Measurements from ENCODE around the gene BEX4.
"Not testable (repeated sequence)": the region's sequence is repeated elsewhere in the genome, so short reads cannot be mapped to it uniquely, and the experiment has no call there.

Gene BEX4

GRCh38 chrX:103187953-103188475 is 26.9 kb upstream of the BEX4 start:
- peak; percentile 5 for DNase-seq (ENCODE audit: low read depth)
- H3K4me3 ChIP-seq (ENCODE audit: low read depth, low read length), result no peak overlapping the region
- TF ChIP-seq CTCF (conservative IDR thresholded peaks at IDR 0.05; ENCODE audit: low read depth, low read length), result no peak

GRCh38 chrX:103197721-103198306 is 17.1 kb upstream of the BEX4 start:
- no peak for DNase-seq (ENCODE audit: low read depth)
- no peak for TF ChIP-seq CTCF (conservative IDR thresholded peaks at IDR 0.05; ENCODE audit: low read depth, low read length)
- H3K4me3 ChIP-seq (ENCODE audit: low read depth, low read length), result no peak overlapping the region

- not testable (repeated sequence) for DNase-seq (ENCODE audit: low read depth); H3K4me3 ChIP-seq (ENCODE audit: low read depth, low read length)
Measured at GRCh38 chrX:103198668-103199067, 16.2 kb upstream of the BEX4 start.

- no peak for TF ChIP-seq CTCF (conservative IDR thresholded peaks at IDR 0.05; ENCODE audit: low read depth, low read length)
- DNase-seq (ENCODE audit: low read depth), result no peak
- no peak overlapping the region for H3K4me3 ChIP-seq (ENCODE audit: low read depth, low read length)
Measured at GRCh38 chrX:103201041-103201440, 13.9 kb upstream of the BEX4 start.

- DNase-seq (ENCODE audit: low read depth), result no peak
- no peak for TF ChIP-seq CTCF (conservative IDR thresholded peaks at IDR 0.05; ENCODE audit: low read depth, low read length)
- H3K4me3 ChIP-seq (ENCODE audit: low read depth, low read length), result no peak overlapping the region
Measured at GRCh38 chrX:103210056-103210455, 4.9 kb upstream of the BEX4 start.

- H3K4me3 ChIP-seq (ENCODE audit: low read depth, low read length), result no peak overlapping the region
- DNase-seq (ENCODE audit: low read depth), result peak; percentile 65
- TF ChIP-seq CTCF (conservative IDR thresholded peaks at IDR 0.05; ENCODE audit: low read depth, low read length), result peak; percentile 65
Measured at GRCh38 chrX:103211012-103211715, 3.7 kb upstream of the BEX4 start.

- DNase-seq (ENCODE audit: low read depth), result no peak
- no peak for TF ChIP-seq CTCF (conservative IDR thresholded peaks at IDR 0.05; ENCODE audit: low read depth, low read length)
- H3K4me3 ChIP-seq (ENCODE audit: low read depth, low read length), result no peak overlapping the region
Measured at GRCh38 chrX:103212749-103213457, 2.0 kb upstream of the BEX4 start.

Measured in choroid plexus epithelial cell (primary cell).